Amygdala (tissue), 56 donors: ENCODE data around the gene ZMIZ1.
"Not testable (repeated sequence)": the region's sequence is repeated elsewhere in the genome, so short reads cannot be mapped to it uniquely, and the experiment has no call there.

Experiments used
- DNase-seq, 56 donors: peaks; one replicate each; lab custom pipeline; 2025; lab: John Stamatoyannopoulos, UW

ZMIZ1 gene

DNA sequence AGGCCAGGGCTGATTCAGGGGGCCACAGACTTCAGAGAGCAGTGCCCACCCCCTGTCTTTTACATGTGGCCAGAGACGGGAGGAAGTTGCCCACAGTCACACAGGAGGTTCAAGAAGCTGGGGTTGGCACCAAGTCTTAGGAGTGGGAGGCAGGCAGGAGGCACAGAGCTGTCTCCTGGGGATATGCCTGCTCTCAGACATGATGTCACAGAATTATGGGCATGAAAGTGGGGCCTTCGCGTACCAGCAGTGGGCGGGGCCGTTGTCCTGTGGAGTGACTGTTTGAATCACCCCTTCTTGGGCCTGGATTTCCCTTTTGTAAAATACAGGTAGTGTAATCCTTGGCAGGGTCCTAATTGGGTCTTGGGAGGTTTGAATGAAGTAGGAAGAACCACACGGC, 197.3 kb downstream of the ZMIZ1 start:
- no peak for DNase-seq

DNA sequence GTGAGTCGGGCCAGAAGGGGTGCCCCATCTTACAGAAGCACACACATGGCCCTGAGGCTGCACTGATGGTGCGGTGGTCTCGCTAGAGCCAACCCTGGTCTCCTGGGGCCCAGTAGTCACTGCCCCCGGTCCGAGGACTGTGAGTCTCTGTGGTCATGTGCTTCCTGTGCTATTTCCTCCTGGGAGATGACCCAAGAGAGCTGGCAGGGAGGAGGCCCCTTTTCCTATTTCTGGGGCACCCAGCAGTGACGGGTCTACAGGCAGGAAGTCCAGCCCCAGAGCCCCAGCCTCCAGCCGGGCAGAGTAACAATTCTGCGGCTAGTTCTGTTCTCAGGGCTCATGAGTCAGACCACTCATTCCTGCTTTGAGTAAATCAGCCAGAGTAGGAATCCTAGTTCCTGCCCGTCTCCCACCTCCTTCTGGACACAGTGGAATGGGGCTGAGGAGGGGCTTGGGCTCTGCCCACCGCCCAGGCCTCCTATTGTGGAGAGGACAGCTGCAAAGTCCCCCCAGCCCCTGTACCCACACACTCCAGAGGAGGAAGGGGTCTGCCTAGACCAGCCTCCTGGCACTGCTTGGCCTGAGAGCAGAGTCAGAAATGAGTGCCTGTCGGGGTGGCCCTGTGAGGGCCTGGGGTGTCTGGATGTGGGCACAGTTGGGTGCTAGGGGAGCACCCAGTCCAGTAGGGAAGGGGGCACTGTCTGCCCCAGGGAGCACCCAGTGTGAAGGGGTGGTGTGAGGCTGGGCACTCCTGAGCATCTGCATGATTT, 198.0 kb downstream of the ZMIZ1 start:
- peak in 40 of 56 donors; percentile 21 to 74 (median 49) for DNase-seq

DNA sequence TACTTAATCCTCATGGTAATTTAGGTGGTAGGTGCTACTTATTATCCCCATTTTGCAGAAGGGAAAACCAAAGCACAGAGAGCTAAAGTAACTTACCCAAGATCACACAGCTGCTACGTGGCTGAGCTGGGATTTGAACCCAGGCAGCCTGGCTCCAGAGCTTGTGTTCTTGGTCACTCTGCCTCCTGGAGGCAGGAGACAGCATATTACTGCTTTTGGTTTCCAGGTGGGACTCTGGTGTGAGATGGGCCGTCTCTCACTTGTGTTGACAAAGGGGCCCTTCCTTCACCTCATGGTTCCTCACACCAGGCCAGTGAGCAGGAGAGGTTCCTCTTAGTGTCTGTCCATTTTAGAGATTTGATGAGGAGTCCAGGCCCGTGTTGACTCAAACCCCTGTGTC, 198.7 kb downstream of the ZMIZ1 start:
- DNase-seq, result no peak

DNA sequence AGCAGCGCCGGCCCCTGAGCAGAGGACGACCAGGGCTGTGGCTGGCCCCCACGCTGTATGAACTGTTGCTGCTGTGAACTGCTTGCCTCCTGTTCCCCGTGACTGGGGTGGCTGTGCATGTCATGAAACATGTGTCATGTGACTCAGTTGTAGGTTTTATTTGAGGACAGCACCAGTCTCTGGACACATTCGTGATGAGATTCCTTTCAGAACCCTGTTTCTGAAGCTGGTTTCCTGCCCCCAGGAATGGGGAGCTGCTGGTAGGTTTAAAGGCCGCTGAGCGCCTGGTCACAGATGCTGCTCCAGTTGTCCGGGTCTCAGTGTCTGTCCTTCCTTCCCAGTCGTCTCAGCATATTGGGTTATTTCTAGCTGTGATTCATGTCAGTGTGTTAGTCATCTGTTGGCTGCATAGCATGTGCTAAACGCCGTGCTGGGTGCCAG, 199.4 kb downstream of the ZMIZ1 start:
- peak in 2 of 56 donors; percentile 30 to 36 for DNase-seq

DNA sequence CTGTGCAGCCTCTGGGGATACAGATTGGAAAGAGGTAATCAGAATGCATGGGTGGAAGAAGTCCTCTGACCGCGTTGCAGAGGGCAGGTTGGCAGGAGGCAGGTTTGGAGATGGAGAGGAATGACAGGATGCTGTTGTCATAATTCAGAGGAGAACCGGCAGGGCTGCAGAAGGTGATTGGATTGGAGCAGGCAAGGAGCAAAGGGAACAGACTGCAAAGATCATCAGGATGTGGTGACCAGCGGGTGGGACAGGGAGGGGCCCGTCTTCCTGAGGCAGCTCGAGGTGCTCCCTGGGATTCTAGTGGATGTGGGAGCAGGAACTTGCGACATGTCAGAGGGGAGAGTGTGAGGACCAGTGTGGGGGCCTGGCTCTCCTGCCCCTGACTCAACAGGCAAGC, 200.0 kb downstream of the ZMIZ1 start:
- DNase-seq, result no peak

DNA sequence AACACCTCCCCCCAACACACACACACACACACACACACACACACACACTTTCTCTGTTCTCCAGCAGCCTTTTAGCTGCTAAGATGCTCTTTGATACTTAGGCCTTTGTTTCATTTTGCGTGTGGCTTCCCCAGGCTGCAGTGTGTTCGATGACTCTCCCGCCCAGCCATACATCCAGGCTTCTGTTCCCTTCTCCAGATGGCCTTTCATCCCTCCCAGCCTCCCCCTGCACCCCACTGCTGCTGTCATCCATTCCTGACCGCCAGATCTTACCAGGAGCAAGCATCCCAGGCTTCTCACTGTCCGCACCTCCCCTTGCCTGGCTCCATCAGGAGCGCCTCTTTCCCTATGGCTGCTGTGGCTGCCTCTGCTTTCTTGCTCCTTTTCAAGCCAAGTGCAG, 200.7 kb downstream of the ZMIZ1 start:
- DNase-seq, result peak in 4 of 56 donors; percentile 25 to 40 (median 30)

DNA sequence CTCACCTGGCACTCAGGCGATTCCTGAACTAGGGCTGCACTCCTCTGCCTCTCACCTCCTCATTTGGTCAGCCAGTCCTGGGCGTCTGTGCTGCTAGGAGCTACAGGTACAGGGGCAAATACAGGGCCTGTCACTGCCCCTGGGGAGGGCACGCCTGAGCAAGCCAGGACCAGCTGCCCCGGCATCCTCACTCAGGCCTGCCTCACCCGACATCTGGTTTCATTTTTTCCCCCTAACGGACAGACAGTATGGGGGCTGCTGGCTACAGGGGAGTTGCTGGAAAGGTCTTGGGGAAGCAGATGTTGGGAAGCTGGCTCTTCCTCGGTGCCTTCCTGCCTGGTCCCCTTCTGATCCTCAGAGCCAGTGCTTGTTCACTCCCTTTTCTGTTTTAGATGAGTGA, 201.2 kb downstream of the ZMIZ1 start:
- no peak for DNase-seq

DNA sequence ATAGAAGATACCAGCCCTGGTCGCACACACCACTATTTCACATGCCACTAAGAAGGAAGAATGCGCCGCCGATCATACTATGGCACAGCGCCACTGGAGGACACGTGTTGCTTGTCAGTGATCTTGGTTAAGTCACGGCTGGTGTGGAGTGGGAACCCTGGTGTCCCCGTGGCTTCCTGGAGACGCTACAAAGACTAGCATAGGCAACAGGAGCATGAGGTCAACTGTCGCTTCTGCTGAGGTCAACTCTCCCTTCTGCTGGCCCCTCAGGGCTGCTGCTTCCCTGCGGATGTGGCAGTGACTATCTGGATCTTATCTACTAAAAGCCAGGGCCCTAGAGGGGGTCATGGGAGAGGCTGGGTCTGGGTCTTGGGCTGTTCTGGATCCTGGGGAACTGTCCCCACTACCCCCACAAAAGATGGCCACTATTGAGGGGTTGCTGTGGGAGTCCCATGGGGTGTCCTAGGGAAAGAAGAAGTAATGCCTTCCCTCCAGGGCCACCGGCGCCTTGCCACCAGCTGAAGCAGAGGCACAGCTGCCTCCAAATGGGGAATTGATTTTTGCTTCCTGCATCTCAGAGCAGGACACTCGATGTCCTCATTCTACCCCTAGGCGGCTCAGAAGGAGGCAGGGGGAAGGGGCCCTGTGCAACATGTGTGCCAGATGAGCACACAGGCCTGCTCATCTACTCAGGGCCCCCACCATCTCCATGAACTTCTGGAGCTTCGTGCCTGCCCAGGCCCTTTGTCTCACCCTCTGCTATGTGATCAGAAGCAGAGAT, 201.9 kb downstream of the ZMIZ1 start:
- peak in 7 of 56 donors; percentile 20 to 37 (median 28) for DNase-seq

DNA sequence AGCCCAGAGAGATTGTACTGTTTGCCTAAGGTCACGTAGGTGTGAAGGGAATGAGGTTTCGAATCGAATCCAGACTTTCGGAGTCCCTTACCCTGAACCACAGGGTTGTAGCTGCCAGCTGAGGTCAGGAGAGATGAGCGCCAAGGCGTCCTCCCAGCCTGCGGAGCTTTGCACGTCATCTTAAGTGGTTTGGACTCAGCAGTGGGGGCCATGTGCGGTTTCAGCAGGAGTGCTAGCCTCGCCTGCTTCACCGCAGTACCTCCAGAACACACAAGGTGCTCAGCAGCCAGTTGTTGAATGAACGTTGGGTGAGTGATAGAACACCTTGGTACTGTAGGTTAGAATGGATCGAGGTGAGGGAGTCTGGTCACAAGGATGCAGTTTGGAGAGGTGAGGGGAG, 203.6 kb downstream of the ZMIZ1 start:
- no peak for DNase-seq

DNA sequence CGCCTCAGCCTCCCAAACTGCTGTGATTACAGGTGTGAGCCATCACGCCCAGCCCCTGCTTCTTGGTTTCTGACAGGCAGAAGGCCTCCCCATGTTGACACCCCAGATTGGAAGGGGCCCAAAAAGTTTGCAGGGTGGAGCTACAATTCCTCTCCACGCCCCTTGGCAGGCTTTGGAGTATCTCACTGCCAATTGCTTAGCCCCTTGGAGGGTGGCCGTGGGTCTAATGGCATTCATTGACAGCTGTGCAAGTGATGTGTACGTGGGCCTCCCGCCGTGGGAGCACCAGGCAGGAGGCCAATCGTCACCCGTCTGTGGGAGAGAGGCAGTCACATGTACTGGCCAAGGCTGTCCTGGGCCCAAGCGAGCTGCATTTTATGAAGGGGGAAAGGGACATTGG, 204.8 kb downstream of the ZMIZ1 start:
- peak in 3 of 56 donors; percentile 36 to 59 (median 51) for DNase-seq

DNA sequence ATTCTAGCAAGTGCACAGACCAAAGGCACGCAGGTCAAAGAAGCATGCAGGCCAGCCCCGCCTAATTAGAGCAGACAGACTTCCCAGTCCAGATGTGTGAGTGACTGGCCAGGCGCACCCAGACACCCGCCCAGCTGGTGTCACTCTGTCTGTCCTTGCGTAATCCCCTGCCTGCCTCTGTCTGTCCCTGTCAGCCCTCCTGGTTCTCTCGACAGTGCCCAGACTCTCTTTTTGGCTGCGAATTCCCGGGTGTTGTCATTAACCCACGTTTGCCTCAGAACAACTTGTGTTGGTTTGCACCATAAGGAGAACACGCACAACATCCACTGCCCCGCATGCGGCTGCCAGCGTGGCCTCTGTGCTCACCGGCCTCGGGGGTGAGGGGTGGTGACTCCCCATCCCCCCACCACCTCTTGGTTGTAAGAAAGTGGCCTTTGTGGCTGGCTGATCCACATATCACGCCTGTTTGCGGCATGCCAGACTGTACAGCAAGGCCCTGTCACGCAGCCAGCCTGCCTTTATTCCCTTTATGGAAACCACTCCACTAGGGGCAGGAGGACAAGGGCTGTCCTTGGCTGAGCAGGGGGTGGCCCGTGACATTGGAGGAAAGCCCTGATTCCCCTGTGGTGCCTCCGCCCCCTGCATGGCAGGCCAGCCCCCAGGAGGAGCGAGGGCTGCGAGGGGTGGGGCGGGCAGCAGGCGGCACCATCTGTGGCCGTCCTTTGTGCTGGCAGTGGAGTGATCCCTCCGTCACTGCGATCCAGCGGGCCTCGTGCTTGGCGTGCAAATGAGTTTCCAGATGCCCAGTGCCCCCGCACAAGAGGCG, 205.7 kb downstream of the ZMIZ1 start:
- DNase-seq, result peak; percentile 45 to 98 (median 92)

DNA sequence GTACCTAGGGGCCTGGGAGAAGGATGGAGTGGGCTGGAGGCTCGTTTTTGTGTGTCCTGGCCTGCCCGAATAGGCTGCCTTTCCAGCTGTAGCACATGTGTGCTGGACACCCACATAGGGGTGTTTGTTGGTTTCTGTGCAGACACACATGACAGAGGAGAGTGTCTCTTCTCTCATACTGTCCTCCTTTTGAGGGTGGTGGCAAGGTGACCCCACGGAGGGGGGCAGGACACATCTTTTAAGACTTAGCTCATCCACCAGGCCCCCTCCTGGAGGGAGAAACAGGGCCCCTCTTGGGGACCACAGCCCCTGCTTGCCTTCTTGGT, 206.3 kb downstream of the ZMIZ1 start:
- no peak for DNase-seq

DNA sequence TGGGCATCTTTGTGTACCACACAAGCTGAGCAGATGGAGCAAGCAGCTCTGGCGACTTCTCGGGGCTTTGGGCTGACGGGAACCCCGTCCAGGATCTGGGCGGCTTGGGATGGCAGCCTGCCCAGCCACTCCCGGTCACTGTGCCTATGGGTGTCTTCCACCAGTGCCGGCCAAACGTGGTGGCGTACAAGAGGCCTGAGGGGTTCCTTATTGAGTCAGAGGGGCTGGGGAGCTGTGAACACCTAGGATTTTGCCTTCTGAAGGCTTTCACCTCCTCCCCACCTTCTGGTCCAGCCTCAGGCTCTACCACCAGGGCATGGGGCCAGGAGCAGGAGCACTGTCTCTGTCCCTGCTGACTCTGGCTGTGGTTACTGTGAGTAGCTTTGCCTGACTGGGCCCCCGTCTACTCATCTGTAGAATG, 206.7 kb downstream of the ZMIZ1 start:
- peak in 29 of 56 donors; percentile 22 to 79 (median 60) for DNase-seq

DNA sequence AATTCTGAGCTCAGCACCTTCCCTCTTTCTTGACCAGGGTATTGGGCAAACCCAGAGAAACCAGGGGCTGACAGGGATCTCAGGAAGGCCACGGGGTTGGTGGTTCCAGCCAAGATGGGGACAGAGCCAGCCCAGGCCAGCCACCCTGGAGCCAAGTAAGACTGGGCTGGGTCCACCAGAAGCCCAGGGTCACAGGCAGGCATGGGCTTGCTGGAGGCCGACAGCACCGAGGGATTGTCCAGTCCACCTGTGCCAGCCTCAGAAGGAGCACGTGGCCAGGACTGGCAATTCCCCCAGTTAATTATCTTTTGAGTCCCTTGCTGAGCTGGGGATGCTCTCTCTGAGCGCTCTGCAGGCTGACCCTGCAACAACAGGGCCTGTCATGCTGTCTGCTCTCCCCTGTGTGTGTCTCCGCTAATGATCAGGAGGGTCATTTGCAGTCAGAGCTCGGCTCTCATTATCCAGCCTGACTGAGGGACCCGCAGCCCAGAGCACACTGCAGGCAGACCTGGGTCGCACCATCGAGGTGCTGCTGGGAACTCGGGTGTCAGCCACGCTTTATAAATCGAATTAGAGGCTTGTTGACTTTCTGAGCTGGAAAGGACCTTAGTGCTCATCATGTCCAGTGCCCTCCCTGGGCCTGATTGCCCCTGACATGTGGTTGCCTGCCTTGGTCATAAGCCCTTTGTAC, 209.0 kb downstream of the ZMIZ1 start:
- DNase-seq, result peak in 27 of 56 donors; percentile 20 to 72 (median 45)

DNA sequence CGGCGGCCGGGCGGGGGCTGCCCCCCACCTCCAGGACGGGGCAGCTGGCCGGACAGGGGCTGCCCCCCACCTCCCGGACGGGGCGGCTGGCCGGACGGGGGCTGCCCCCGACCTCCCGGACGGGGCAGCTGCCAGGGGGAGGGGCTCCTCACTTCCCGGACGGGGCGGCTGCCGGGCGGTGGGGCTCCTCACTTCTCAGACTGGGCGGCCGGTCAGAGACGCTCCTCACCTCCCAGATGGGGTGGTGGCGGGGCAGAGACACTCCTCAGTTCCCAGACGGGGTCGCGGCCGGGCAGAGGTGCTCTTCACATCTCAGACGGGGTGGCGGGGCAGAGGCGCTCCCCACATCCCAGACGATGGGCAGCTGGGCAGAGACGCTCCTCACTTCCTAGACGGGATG, 210.3 kb downstream of the ZMIZ1 start:
- DNase-seq, result not testable (repeated sequence)

DNA sequence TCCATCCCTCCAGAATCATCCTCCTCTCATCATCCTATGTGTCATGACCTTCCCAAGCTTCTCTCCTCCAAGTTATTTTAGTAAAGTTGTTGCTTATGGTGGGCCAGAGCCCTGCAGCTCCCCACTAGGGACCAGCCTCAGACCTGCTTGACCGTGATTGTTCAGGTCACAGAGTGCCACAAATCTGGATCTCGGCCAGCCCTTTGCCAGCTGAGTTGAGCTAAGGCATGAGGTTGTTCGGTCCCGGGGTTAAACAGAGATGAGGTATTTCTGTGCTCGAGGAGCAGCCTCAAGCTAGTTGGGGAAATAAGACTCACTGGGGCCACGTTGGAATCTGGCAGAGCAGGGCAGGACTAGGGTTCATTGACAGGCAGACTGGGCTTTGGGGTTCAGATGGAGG, 212.2 kb downstream of the ZMIZ1 start:
- no peak for DNase-seq

DNA sequence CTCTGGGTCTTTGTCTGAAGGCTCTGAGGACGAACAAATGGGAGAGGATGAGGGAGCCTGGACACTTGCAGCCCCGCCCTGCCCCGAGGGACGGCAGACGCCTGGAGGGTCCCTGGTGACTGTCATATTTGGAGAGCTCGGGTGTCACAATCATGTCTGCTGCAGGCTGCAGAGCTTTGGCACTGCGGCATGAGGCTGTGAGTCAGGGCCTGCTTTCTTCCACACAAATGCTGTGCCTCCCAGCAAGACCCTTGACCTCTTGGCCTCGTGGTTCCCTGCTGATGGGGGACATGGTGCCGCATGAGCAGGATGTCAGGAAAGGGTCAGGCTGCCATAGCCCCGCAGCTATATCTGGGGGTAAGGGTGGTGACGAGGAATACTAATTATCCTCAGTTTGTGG, 213.6 kb downstream of the ZMIZ1 start:
- DNase-seq, result no peak

DNA sequence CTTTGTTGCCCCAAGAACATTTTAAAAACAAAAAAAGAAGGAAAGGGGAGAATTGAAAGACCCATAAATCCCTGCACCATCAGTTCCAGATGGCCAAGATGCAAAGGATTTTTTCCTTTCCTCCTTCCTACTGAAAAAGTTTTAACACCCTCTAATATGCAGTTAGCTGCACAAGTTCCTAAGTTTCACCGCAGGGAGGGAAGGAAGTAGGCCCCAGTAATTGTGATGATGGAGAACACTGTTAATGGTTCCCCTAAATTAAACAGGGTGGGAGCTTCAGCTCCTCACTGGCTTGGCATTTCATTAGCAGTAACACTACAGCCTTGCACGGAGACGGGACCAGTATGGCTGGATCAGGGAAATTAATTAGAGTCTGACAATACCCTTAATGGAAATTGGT, 214.8 kb downstream of the ZMIZ1 start:
- no peak for DNase-seq

DNA sequence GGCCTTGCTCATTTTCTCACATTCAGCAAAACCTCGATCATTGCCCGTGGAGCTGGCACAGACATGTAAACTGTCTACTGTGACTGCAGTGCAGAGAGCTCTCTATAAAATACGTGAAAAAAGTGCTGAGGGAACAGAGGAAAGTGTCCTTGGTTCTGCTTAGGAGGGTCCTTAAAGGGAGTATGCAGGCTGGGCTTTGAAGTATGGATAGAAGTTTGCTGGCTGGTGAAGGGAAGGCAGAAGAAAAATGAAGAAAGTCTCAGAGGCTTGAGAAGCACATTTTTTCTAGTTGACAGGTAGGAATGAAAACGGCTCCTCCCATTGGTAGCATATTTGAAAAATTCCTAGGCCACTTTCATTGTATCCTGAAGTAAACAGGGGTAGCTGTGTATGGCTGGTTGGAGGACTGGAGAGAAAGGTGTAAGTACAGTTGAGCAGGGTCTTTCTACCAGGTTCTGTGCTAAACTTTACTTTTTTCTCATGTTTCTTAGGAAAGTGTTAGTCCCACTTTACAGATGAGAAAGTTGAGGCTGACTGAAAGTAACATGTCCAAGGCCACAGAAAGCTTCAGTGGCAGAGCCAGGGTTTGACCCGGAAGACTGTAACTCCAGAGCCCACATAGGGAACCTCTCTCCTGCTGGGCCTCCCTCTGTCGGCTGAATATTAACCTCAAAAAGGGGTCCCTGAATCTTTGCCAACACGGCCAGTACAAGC, 215.5 kb downstream of the ZMIZ1 start:
- no peak for DNase-seq
